Kidney glomerular epithelial cell (primary cell): ENCODE data around the gene CUL9.

Experiments used
- DNase-seq: peaks from one replicate; lab custom pipeline; 2025; lab: John Stamatoyannopoulos, UW

Gene CUL9

DNA sequence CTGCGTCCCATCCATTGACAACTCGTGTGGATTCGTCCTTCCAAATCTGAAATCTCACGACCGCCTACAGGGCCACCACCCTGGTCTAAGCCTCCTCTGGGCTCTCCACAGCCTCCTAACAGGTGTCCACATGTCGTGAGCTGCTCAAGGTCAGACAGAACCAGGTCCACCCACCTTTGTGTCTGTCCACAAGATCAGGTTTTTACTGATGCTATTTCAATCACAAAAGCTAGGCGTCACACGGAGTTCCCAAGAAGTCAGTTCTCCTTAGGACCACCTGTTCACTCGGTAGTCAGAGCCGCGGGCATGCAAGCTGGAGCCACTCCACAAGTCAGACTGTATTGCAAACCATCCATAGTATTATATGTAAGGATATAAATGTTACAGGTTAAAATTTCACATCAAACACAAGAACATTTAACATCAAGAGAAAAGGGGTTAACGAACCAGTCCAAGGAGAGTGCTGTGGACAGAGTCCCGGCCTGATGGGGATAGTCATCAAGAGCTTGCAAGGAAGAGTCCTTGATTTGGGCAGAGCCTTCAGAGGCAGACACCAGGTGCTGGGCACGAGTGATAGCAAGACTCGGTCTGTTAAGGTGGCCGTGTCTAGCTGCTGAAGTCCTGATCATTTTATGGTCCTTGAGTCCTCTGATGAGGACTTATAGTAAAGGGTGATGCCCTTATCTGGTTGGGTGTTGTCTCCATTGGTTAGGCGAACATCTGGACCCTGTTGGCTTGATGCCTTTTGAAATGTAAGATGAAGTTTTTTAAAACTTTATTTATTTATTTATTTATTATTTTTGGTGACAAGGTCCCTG lies 48.0 kb downstream of the CUL9 start:
- DNase-seq, result no peak

DNA sequence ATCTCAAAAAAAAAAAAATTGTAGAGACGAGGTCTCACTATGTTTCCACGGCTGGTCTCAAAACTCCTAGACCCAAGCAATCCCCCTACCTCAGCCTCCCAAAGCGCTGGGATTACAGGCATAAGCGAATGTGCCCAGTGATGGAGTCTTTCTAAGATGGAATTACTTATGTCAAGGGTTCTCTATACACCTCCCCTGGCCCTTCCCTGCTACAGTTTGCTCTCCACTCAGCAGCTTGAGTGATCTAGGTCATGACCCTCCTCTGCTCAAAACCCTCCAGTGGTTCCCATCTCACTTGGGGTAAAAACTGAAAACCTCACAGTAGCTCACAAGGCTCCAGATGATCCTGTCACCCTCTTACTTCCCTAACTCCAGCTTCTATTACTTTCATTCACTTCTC lies 49.1 kb downstream of the CUL9 start:
- DNase-seq, result no peak

DNA sequence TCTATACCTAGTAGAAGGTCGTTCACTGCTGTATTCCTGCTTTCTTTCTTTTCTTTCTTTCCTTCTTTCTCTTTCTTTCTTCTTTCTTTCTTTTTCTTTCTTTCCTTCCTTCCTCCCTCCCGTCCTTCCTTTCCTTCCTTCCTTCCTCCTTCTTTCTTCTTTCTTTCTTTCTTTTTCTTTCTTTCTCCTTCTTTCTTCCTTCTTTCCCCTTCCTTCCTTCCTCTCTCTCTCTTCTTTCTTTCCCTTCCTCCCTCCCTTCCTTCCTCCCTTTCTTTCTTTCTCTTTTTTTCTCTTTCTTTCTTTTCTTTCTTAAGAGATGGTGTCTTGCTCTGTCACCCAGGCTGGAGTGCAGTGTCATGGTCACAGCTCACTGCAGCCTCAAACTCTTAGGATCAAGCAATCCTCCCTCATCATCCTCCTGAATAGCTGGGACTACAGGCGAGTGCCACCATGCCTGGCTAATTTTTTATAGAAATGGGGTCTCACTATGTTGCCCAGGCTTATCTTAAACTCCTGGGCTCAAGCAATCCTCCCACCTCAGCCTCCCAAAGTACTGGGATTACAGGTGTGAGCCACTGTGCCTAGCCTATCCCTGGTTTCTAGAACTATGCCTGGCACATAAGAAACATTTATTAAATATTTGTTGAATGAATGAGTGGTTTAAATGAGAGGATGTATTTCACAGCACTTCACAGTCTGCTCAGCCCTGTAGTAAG lies 49.9 kb downstream of the CUL9 start:
- DNase-seq, result no peak

DNA sequence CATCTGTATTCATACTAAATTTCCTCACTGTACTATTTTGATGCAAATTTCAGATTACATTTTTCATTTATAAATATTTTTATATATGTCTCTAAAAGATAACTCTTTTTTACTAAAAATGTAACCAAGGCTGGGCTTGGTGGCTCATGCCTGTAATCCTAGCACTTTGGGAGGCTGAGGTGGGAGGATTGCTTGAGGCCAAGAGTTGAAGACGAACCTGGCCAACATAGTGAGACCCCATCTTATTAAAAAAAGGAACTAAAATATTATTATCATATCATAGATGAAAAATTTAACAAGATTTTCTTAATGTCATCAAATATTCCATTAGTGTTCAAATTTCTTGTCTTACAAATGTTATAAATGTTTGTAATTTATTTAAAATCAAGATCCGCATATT lies 53.8 kb downstream of the CUL9 start:
- no peak for DNase-seq

DNA sequence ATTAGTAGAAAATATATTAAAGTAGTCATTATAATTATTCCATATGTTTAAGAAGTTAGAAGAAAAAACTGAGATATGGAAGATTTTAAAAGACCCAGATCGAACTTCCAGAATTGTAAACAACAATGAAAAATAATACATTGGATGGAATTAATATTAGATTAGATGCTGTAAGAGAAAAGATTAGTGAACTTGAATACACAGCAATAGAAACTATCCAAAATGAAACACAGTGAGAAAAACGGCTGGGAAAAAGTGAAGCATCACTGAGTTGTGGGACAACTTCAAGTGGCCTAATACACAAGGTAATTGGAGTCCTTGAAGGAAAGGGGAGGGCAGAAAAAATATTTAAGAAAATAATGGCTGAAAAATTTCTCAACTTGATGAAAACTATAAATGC lies 57.1 kb downstream of the CUL9 start:
- DNase-seq, result no peak

DNA sequence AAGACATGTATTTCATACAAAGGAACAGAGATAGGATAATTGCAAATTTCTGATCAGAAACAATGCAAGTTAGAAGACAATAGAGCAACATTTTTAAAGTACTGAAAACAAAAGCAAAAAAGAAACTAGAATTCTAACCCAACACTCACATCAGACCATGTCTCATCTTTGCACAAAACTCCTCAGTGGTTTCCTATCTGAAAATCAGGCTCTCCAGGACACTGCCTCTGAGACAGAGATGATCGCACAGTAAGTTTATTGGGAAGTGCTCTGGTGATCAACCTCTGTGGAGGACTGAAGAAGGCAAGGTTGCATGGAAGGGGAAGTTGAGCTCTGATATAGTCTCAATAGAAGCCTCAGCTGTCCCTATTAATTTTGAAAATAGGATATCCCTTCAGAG lies 59.0 kb downstream of the CUL9 start:
- no peak for DNase-seq

DNA sequence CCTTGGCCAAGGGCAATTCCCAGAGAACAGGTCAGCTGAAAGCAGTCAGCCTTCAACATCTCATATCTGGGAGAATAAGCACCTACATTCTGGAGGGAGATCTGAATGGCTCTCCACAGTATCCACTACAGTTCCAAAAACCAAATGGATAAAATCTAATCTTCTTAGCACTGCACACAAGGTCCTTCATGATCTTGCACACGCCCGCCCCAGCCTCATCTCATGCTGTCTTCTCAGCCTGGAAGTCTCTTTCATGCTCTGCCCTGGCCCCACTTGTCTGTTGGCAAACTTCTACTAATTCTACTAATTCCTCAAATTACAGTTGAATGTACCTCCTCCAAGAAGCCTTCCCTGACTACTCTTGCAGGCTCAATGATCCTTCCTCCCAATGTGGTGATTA lies 59.5 kb downstream of the CUL9 start:
- DNase-seq, result no peak

DNA sequence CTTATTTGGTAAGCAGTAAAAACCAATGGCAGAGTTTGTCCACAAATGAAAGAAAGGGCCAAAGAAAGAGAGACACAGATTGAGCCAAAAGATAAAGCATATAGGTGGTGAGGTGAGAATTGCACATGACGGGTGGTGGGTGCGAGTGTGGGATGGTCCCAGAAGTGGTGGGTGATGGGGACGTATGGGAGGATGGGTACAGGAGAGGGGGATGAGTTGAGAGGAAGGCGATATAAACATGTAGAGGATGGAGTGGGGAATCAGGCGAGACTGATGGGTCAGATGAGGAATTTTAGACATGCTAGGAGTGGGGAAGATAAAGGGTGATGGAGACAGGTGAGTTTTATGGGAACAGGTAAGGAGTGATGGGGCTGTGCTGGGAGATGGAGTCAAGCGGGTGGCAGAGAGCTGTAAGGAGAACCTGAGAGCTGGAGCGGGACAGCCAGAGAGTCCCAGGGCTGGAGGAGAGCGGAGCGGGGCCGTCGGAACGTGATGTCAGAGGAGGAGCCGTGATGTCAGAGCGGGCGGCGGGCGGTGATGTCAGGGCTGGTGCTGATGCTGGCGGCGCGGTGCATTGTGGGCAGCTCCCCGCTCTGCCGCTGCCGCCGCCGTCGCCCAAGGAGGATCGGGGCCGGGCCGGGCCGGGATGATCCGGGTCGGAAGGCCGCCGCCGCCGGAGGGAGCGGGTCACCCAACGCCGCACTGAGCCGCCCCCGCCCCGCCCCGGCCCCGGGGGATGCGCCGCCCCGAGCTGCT lies 61.1 kb downstream of the CUL9 start, which contains the start of gene TTBK1:
TTBK1 (plus strand) TSS at position 574 of the 756 bp plus-strand sequence. CDS start 3,180 bp downstream, outside the sequence.
- DNase-seq, result no peak

DNA sequence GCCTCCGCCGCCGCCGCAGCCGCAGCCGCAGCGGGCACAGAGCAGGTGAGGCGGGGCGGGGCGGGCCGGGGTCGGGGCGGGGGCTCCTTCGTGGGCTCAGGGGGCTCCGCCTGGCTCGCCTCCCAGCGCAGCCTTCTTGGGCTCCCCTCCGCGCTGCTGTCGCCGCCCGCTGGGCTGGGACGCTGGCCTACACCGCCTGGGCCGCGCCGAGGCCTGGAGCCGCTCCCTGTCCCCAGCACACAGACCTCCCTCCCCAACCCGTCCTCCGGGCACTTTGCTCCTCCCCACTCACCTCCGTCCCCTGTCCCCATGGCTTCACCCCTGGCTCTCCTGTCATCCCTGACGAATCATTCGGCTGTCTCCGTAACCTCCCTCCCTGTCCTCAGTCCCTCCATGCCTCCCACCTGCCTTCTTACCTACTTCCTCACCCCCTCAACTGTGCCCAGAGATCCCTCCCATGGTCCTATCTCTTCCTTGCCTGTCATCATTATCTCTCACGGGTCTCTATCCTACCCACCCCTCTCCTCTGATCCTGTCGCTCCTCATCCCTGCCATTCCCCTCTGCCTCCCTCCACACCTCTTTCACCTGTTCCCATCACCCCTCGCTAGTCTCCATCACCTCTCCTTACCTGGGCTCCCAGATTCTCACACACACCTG lies 61.8 kb downstream of the CUL9 start:
- DNase-seq, result no peak

DNA sequence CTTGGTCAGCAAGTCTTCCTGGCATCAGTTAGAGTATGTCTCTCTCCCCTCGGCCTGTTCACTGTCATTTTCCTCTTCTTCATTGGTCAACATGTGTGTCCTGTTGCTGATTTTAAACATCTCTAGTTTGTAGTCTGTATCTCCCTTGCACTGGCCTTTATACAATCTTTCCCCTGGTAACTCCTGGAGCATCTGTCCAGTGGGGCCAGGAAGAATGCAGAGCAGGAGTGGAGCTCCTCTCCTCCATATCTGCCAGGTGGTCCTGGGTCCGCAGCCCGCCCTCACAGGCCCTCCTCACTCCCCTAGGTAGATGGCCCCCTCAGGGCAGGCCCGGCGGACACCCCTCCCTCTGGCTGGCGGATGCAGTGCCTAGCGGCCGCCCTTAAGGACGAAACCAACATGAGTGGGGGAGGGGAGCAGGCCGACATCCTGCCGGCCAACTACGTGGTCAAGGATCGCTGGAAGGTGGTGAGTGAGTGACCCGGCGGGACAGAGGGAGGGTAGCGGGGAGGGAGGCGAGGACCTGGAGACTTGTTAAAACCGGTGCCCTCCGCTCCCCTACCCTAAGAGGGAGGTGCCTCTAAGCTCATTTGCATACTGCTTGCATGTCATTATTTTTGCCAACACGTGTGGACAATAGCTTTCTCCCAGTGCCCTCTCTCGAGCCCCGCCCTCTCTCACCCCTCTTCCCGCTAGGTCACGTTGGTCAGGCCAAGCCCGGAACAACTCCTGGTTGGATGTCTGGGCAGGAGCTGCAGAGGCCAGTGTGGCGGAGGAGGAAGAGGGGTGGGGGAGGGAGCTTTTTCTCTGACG lies 64.5 kb downstream of the CUL9 start:
- no peak for DNase-seq

DNA sequence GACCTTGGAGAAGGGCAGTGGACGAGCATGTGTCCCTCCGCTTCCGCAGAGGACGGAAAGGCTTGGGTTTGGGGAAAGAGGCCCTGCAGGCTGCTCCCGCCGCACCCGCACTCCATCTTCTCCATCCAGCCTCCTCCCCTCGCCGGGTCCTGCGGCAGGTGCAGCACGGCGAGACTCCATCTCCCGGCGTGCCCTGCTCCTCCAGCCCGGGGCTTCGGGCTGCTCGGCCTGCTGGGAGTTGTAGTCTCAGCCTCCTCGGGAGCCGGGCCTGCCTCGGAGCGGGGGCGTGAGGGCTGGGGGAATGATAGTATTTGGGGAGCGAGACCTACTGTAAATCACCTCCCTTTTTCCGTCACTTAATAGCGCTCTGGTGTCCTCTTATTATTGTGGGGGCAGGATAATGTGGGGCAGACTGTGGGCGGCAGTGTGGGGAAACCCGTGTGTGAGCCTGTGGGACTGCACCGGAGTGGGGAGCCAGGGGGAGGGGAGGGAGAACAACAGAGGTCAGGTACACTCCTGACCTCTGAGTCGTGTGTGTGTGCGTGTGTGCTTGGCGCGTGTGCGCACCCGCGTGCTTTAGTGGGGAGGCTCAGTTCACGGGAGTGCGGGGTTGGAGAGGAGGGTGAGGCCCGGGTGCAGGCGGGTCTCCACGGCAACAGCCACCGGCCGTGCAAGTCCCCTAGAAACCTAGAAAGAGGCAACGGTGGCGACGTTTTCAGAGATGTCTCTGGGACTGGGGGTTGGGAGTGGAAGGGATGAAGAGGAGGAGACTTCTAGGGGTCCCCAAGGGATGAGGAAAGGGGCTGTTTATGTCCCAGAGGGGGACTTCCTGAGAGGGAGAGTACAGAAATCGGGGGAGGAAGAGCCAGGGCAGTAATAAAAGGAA lies 65.4 kb downstream of the CUL9 start:
- peak; percentile 29 for DNase-seq

DNA sequence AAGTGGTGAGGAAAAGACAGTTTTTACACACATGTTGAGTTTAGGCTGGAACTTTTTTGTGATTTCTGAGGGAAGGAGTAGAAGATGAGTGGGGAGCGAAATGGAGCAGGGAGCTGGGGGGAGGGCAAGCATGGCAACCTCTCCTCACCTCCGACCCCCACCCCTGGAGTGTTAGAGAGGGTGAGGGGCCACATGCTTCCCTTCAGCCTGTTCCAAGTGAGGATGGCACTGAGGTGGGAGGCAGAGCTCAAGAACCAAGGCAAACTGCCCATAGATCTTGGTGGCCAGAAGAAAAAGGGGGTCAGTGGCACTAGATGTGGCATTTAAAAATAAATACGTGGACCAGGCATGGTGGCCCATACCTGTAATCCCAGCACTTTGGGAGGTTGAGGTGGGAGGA lies 66.1 kb downstream of the CUL9 start:
- no peak for DNase-seq

DNA sequence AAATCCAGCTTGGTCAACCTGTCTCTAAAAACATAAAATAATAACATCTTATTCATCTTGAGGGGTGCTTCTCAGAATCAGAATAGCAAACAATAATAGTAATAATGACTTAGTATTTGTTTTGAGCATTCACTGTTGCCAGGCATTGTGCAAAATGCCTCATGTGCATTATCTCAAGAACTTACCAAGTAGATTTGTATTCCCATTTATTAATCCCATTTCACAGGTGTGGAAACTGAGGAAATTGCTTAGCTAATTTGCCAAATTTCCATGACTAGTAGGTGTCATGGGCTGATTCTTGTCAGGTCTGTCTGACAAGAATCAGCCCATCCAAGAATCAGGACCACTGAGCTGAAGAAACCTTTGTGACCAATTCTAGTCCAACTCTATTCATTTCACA lies 66.8 kb downstream of the CUL9 start:
- no peak for DNase-seq

DNA sequence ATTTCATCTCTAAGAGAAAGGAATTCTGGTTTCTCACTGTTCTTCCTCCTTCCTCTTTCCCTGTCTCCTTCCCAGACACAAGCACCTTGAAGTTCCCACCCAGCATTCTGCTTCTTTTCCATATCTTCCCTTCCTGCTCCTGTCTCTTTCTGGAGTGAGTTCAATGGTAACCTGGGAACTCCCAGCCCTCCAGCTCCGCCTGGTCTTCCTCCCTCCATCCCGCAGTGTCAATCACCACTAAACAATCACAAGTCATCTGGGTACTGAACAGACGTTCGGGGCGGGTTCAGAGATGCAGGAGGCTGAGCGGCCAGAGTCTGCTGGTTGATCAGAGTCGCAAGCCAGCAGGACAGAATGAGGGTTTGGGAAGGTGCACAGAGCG lies 69.0 kb downstream of the CUL9 start:
- no peak for DNase-seq

DNA sequence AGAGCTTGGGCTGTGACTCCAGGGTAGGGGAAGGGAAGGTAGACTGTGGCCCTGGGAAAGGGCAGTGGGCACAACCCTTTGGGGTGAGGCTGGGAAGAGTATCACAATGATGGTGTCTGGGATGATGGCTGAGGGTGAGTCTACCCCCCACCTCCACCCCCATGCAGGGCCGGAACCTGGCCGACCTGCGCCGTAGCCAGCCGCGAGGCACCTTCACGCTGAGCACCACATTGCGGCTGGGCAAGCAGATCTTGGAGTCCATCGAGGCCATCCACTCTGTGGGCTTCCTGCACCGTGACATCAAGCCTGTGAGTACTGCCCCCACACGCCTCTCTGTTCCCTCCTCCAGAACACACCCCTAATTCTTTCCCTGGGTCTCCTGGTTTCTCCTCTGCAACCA lies 71.4 kb downstream of the CUL9 start:
- no peak for DNase-seq

DNA sequence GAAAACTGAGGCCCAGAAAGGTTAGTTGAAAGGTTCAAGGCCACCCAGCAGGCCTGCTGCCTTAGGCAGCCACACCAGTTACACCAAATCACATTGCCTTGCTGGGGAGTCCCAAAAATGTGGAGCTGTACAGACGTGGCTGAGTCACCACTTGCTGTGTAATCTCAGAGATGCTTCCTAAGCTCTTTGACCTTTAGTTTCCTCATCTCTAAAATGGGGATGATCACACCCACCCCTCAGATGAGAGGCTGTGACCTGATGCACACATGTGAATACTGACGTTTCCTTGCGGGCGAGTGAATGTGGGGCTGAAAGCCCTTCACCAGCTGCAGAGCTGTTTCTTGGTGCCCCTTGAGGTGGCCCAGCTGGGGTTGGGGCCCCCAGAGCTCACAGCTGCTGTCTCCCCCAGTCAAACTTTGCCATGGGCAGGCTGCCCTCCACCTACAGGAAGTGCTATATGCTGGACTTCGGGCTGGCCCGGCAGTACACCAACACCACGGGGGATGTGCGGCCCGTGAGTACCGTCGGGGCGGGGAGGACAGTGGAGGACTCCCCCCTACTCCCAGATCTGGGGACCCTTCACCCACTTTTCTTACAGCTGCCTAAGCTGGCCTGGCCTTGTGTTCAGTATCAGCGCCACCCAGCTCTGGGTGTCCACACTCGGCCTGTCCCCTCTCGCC lies 72.3 kb downstream of the CUL9 start:
- DNase-seq, result no peak

DNA sequence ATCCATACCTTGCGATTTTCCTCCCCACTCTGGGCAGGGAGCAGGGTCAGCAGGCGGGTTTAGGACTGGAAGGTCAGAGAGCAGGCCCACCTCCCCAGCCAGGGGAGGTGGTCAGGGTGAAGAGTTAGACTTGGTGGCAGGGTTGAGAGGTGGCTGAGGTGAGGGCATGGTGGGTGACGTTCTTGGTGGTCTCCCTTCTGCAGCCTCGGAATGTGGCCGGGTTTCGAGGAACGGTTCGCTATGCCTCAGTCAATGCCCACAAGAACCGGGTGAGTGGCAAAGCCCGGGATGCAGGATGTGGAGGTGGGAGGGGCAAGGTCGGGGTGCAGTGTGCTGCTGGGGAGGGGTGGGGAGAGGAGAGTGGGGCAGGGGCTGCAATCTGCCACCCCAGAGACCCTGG lies 72.8 kb downstream of the CUL9 start:
- DNase-seq, result no peak

DNA sequence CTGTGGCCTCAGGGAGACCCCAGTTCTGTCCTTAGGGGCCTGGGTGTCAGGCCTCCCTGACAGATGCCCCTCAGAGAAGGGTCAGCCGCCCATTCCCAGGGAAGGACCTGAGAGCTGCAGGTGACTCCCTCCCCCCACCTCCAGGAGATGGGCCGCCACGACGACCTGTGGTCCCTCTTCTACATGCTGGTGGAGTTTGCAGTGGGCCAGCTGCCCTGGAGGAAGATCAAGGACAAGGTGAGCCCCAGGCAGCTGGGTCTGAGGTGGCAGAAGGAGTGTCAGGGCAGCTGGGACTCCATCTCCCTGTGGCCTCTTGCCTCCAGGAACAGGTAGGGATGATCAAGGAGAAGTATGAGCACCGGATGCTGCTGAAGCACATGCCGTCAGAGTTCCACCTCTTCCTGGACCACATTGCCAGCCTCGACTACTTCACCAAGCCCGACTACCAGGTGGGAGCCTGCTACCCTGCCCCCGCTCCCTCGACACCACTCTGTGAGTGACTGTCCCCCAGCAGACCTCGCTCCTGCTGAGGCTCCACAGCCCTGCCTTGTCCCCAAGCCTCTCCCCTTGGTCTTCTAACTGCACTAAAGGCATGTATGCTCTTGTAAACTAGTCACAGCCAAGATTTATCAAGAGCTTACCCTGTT lies 73.5 kb downstream of the CUL9 start:
- no peak for DNase-seq

DNA sequence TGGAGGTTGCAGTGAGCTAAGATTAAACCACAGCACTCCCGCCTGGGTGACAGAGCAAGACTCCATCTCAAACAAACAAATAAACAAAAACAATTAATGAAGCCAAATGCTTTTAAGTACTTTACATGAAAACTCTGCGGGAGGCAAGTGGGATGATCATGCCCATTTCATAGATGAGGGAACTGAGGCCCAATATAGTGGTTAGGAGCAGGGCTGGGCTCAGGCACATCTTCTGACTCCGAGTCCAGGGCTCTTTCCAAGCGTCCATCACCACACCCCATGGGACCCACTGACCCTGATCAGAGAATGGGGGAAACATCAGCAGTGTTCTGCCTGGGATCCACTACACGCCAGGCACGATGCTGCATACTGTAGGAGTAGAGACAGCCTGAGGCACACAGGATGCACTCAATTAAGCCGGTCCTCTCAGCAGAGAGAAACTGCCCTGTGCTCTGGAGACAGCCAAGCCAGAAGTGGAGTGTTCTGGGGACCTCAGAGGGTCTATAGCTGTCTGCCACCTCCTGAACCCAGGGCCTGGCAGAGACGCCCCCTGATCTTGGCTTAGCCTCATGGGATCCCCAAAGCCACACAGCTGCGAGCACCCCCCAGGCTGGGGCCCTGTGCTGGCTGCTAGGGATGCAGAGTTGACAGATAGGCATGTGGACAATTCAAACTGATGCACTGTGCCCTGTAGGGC lies 74.8 kb downstream of the CUL9 start:
- no peak for DNase-seq
